HUES64 (cell line): ENCODE measurements around the gene PCDHGA6.
"Not testable (repeated sequence)": the region's sequence is repeated elsewhere in the genome, so short reads cannot be mapped to it uniquely, and the experiment has no call there.

Experiments used
- H3K27ac ChIP-seq: 2 replicates; pipeline ENCODE4 v1.7.0; 2013; ENCODE audit warnings: low read depth, low read length, inconsistent platforms
- H3K27me3 ChIP-seq: 2 replicates; pipeline ENCODE4 v1.6.1; 2013; ENCODE audit warnings: mild to moderate bottlenecking, low read length; ENCODE audit not compliant: insufficient read depth
- H3K36me3 ChIP-seq: 2 replicates; pipeline ENCODE4 v1.6.1; 2013; ENCODE audit warnings: mild to moderate bottlenecking, low read length; ENCODE audit not compliant: insufficient read depth
- H3K4me1 ChIP-seq: 2 replicates; pipeline ENCODE4 v1.6.1; 2013; ENCODE audit warnings: mild to moderate bottlenecking, low read length, moderate library complexity; ENCODE audit not compliant: insufficient read depth
- H3K4me3 ChIP-seq: 2 replicates; pipeline ENCODE4 v1.5.1; 2013; ENCODE audit warnings: mild to moderate bottlenecking, low read length, moderate library complexity
- H3K9ac ChIP-seq: 2 replicates; pipeline ENCODE4 v1.6.1; 2013; ENCODE audit warnings: mild to moderate bottlenecking, low read depth, low read length
- H3K9me3 ChIP-seq: 2 replicates; pipeline ENCODE4 v1.6.1; 2013; ENCODE audit warnings: low read depth, low read length; ENCODE audit not compliant: insufficient read depth
- WGBS: fragments of 150-250, 120-280 bp; methylation state at CpG from one replicate; pipeline ENCODE4 v1.1.7; 2013; ENCODE audit warnings: missing lambda C conversion rate; 5-methylcytosine and 5-hydroxymethylcytosine counted together

The PCDHGA6 gene

DNA sequence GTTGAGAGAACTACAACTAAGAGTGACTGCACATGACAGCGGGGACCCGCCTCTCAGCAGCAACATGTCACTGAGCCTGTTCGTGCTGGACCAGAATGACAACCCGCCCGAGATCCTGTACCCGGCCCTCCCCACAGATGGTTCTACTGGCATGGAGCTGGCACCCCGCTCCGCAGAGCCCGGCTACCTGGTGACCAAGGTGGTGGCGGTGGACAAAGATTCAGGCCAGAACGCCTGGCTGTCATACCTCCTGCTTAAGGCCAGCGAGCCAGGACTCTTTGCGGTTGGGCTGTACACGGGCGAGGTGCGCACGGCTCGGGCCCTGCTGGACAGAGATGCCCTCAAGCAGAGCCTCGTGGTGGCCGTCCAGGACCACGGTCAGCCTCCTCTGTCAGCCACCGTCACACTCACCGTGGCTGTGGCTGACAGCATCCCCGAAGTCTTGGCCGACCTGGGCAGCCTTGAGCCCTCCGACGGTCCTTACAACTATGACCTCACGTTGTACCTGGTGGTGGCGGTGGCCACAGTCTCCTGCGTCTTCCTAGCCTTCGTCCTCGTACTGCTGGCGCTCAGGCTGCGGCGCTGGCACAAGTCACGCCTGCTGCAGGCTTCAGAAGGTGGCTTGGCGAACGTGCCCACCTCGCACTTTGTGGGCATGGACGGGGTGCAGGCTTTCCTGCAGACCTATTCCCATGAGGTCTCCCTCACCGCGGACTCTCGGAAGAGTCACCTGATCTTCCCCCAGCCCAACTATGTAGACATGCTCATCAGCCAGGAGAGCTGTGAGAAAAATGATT is 11.0 kb downstream of the PCDHGA6 start:
- H3K9me3 ChIP-seq, result peaks cover 59% of the 10 kb centered on the region
- no peaks in the 10 kb centered on the region for H3K4me1 ChIP-seq
- H3K9ac ChIP-seq, result no peak overlapping the region
- peaks cover 9% of the 10 kb centered on the region; the same call in 1 of the 2 replicates for H3K36me3 ChIP-seq
- no peak overlapping the region for H3K4me3 ChIP-seq
- WGBS, result 96% methylated on average over 43 of the region's 43 CpGs
- H3K27me3 ChIP-seq, result no peaks in the 10 kb centered on the region
- H3K27ac ChIP-seq, result no peak overlapping the region

DNA sequence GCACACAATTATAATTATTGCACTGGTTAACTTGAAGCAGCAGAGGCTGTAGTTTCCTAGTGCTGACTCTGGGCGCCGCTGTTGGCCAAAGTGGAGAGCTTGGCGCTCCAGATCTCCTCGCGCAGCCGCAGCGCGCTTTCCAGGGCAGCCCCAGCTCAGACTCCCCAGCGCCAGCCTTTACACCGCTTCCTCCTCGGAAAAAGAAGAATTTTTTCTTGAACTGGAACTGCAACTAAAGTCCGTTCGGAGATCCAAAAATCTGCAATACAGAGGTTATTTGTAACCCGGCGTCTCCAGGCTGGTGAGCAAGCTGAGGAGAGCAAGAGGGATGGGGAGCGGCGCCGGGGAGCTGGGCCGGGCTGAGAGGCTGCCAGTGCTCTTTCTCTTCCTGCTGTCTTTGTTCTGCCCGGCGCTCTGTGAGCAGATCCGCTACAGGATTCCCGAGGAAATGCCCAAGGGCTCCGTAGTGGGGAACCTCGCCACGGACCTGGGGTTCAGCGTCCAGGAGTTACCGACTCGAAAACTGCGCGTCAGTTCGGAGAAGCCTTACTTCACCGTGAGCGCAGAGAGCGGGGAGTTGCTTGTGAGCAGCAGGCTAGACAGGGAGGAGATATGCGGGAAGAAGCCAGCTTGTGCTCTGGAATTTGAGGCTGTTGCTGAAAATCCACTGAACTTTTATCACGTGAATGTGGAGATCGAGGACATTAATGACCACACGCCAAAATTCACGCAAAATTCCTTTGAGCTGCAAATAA is 14.0 kb downstream of the PCDHGA6 start, which contains the start of gene PCDHGB4:
TSS of gene PCDHGB4 (plus strand) at position 142 of the 755 bp plus-strand sequence. CDS start at position 329, 187 bp downstream.
- H3K4me1 ChIP-seq, H3K9ac ChIP-seq, H3K27me3 ChIP-seq, H3K27ac ChIP-seq: not testable (repeated sequence)
- peaks cover 19% of the 10 kb centered on the region; the same call in 1 of the 2 replicates for H3K36me3 ChIP-seq
- peak within 1 kb of the TSS; percentile 59 for H3K4me3 ChIP-seq
- H3K9me3 ChIP-seq, result peaks cover 77% of the 10 kb centered on the region
- WGBS, result 79% methylated on average over 18 of the region's 40 CpGs

DNA sequence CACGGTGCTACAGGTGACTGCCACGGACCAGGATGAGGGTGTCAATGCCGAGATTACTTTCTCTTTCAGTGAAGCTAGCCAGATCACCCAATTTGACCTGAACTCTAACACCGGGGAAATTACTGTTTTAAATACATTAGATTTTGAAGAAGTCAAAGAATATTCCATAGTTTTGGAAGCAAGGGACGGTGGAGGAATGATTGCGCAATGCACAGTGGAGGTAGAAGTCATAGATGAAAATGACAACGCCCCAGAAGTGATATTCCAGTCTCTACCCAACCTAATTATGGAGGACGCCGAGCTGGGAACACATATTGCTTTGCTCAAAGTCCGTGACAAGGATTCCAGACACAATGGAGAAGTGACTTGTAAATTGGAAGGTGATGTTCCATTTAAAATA is 15.0 kb downstream of the PCDHGA6 start:
- 94% methylated on average over 10 of the region's 10 CpGs for WGBS
- H3K36me3 ChIP-seq, result peaks cover 28% of the 10 kb centered on the region; the same call in 1 of the 2 replicates

DNA sequence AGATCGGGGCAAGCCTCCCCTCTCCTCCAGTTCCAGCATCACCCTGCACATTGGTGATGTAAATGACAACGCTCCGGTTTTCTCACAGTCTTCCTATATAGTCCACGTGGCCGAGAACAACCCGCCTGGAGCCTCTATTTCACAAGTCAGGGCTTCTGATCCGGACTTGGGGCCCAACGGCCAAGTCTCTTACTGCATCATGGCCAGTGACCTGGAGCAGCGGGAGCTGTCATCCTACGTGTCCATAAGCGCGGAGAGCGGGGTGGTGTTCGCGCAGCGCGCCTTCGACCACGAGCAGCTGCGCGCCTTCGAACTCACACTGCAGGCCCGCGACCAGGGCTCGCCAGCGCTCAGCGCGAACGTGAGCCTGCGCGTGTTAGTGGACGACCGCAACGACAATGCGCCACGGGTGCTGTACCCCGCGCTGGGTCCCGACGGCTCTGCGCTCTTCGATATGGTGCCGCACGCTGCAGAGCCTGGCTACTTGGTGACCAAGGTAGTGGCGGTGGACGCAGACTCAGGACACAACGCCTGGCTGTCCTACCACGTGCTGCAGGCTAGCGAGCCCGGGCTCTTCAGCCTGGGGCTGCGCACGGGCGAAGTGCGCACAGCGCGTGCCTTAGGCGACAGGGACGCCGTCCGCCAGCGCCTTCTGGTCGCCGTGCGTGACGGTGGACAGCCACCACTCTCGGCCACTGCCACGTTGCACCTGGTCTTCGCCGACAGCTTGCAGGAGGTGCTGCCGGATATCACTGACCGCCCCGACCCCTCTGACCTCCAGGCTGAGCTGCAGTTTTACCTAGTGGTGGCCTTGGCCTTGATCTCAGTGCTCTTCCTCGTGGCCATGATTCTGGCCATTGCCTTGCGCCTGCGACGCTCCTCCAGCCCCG is 15.7 kb downstream of the PCDHGA6 start:
- Histone ChIP-seq H3K27me3 (no peaks in the 10 kb centered on the region), H3K9ac (no peak overlapping the region), H3K27ac (no peak overlapping the region), H3K4me3 (peak overlapping the region; percentile 12; the same call in 1 of the 2 replicates), H3K9me3 (peaks cover 78% of the 10 kb centered on the region), H3K36me3 (peaks cover 28% of the 10 kb centered on the region; the same call in 1 of the 2 replicates), H3K4me1 (no peaks in the 10 kb centered on the region)
- 97% methylated on average over 77 of the region's 77 CpGs for WGBS

More for the DNA sequence above, 15.0 kb downstream of the PCDHGA6 start:
- H3K4me1 ChIP-seq, result no peaks in the 10 kb centered on the region
- no peaks in the 10 kb centered on the region for H3K27me3 ChIP-seq
- peaks cover 77% of the 10 kb centered on the region for H3K9me3 ChIP-seq
- H3K4me3 ChIP-seq, result peak overlapping the region; percentile 12; the same call in 1 of the 2 replicates
- H3K9ac ChIP-seq, result no peak overlapping the region
- no peak overlapping the region for H3K27ac ChIP-seq

DNA sequence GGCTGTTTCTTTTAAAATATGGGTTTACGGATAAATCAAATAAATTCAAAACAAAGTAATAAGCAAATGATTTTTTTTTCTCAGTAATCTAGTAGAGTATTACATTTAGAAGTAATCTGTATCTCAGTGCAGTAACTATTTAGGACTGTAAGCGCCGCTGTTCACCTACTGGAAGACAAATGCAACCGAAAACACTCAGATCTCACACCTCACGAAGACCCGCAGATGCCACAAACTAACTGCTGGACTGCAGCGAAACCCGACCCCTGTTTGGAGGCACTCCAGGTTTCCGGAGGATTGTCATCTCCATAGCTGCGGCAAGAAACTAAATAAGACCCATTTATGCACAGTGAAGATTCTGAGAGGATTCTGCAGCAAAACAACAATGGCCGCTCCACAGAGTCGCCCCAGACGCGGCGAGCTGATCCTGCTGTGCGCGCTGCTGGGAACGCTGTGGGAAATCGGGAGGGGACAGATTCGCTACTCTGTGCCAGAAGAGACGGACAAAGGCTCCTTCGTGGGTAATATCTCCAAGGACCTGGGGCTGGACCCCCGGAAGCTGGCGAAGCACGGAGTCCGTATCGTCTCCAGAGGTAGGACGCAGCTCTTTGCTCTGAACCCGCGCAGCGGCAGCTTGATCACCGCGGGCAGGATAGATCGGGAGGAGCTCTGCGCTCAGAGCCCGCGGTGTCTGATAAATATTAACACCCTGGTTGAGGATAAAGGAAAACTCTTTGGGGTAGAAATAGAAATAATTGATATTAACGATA is 18.9 kb downstream of the PCDHGA6 start, which contains the start of gene PCDHGA8:
TSS of gene PCDHGA8 (plus strand) at position 205 of the 770 bp plus-strand sequence. CDS start at position 386, 181 bp downstream.
- 96% methylated on average over 37 of the region's 38 CpGs for WGBS
- peaks cover 85% of the 10 kb centered on the region for H3K9me3 ChIP-seq
- no peak within 1 kb of the TSS for H3K9ac ChIP-seq
- no peaks in the 10 kb centered on the region for H3K27me3 ChIP-seq
- no peak within 1 kb of the TSS for H3K27ac ChIP-seq
- peaks cover 28% of the 10 kb centered on the region; the same call in 1 of the 2 replicates for H3K36me3 ChIP-seq
- no peaks in the 10 kb centered on the region for H3K4me1 ChIP-seq
- no peak within 1 kb of the TSS for H3K4me3 ChIP-seq

DNA sequence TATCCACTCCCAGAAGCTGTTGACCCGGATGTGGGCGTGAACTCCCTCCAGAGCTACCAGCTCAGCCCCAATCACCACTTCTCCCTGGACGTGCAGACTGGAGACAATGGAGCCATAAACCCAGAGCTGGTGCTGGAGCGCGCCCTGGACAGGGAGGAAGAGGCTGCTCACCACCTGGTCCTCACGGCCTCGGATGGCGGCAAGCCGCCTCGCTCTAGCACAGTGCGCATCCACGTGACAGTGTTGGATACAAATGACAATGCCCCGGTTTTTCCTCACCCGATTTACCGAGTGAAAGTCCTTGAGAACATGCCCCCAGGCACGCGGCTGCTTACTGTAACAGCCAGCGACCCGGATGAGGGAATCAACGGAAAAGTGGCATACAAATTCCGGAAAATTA is 19.6 kb downstream of the PCDHGA6 start:
- H3K36me3 ChIP-seq, result peaks cover 28% of the 10 kb centered on the region; the same call in 1 of the 2 replicates
- no peak overlapping the region for H3K9ac ChIP-seq
- peaks cover 85% of the 10 kb centered on the region for H3K9me3 ChIP-seq
- no peaks in the 10 kb centered on the region for H3K27me3 ChIP-seq
- H3K4me1 ChIP-seq, result no peaks in the 10 kb centered on the region
- no peak overlapping the region for H3K27ac ChIP-seq
- 94% methylated on average over 21 of the region's 21 CpGs for WGBS
- no peak overlapping the region for H3K4me3 ChIP-seq

DNA sequence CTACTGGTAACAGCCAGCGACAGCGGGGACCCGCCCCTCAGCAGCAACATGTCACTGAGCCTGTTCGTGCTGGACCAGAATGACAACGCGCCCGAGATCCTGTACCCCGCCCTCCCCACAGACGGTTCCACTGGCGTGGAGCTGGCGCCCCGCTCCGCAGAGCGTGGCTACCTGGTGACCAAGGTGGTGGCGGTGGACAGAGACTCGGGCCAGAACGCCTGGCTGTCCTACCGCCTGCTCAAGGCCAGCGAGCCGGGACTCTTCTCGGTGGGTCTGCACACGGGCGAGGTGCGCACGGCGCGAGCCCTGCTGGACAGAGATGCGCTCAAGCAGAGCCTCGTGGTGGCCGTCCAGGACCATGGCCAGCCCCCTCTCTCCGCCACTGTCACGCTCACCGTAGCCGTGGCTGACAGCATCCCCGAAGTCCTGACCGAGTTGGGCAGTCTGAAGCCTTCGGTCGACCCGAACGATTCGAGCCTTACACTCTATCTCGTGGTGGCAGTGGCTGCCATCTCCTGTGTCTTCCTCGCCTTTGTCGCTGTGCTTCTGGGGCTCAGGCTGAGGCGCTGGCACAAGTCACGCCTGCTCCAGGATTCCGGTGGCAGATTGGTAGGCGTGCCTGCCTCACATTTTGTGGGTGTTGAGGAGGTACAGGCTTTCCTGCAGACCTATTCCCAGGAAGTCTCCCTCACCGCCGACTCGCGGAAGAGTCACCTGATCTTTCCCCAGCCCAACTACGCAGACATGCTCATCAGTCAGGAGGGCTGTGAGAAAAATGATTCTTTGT is 20.9 kb downstream of the PCDHGA6 start:
- peaks cover 22% of the 10 kb centered on the region; the same call in 1 of the 2 replicates for H3K36me3 ChIP-seq
- not testable (repeated sequence) for H3K27me3 ChIP-seq, H3K27ac ChIP-seq, H3K9ac ChIP-seq, H3K4me1 ChIP-seq, H3K4me3 ChIP-seq
- WGBS, result 95% methylated on average over 41 of the region's 53 CpGs
- peaks cover 84% of the 10 kb centered on the region for H3K9me3 ChIP-seq

DNA sequence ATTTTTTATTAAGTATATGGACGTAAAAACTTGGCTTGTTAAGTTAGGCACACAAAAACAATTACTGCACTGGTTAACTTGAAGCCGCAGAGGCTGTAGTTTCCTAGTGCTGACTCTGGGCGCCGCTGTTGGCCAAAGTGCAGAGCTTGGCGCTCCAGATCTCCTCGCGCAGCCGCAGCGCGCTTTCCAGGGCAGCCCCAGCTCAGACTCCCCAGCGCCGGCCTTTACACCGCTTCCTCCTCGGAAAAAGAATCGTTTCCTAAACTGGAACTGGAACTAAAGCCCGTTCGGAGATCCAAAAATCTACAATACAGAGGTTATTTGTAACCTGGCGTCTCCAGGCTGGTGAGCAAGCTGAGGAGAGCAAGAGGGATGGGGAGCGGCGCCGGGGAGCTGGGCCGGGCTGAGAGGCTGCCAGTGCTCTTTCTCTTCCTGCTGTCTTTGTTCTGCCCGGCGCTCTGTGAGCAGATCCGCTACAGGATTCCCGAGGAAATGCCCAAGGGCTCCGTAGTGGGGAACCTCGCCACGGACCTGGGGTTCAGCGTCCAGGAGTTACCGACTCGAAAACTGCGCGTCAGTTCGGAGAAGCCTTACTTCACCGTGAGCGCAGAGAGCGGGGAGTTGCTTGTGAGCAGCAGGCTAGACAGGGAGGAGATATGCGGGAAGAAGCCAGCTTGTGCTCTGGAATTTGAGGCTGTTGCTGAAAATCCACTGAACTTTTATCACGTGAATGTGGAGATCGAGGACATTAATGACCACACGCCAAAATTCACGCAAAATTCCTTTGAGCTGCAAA is 24.3 kb downstream of the PCDHGA6 start, which contains the start of gene PCDHGB5:
TSS of gene PCDHGB5 (plus strand) at position 192 of the 796 bp plus-strand sequence. CDS start at position 373, 181 bp downstream.
- WGBS, result 74% methylated on average over 21 of the region's 43 CpGs
- Histone ChIP-seq H3K9ac (peak within 1 kb of the TSS; percentile 40; the same call in 1 of the 2 replicates), H3K9me3 (peaks cover 65% of the 10 kb centered on the region), H3K4me3 (peak within 1 kb of the TSS; percentile 41)
- H3K27me3 ChIP-seq, H3K36me3 ChIP-seq, H3K4me1 ChIP-seq, H3K27ac ChIP-seq: not testable (repeated sequence)

DNA sequence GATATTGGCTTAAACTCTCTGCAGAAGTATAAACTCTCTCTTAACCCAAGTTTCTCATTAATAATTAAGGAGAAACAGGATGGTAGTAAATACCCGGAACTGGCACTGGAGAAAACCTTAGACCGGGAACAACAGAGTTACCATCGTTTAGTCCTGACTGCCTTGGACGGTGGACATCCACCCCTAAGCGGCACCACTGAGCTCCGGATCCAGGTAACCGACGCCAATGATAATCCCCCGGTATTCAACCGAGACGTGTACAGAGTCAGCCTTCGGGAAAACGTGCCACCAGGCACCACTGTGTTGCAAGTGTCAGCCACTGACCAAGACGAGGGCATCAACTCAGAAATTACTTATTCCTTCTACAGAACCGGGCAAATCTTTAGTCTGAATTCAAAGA is 24.9 kb downstream of the PCDHGA6 start:
- Histone ChIP-seq H3K4me3 (no peak overlapping the region), H3K36me3 (peaks cover 1% of the 10 kb centered on the region; the same call in 1 of the 2 replicates), H3K9me3 (peaks cover 62% of the 10 kb centered on the region), H3K27ac (no peak overlapping the region), H3K4me1 (no peaks in the 10 kb centered on the region), H3K27me3 (no peaks in the 10 kb centered on the region), H3K9ac (no peak overlapping the region)
- 94% methylated on average over 15 of the region's 15 CpGs for WGBS
